Activated T-cell treated with anti-CD3 and anti-CD28 coated beads, Interleukin-2, amount 50 U/mL, for 4 hours (primary cell): ENCODE measurements around the gene ABRACL. TPM values are rescaled to one million over a fixed set of nuclear protein-coding genes. Genes with fewer than 3 reads are reported as not detected.
"Not testable (repeated sequence)": the region's sequence is repeated elsewhere in the genome, so short reads cannot be mapped to it uniquely, and the experiment has no call there.

Source experiments
- ATAC-seq, 2 donors: fragments of 200-7000 bp; cut with Tn5 transposase; one replicate each; pipeline ENCODE4 v1.10.0; 2021
- DNase-seq: peaks from one replicate; pipeline ENCODE4 v3.0.0-alpha.2; 2020
- H3K27me3 Mint-ChIP-seq: one replicate; pipeline ENCODE4 v1.8.0; 2021; ENCODE audit warnings: low read depth, mixed read lengths
- H3K36me3 Mint-ChIP-seq: one replicate; pipeline ENCODE4 v1.8.0; 2022; ENCODE audit warnings: mixed read lengths; ENCODE audit not compliant: insufficient read depth
- H3K4me1 Mint-ChIP-seq: one replicate; pipeline ENCODE4 v1.8.0; 2021; ENCODE audit warnings: low read depth, mixed read lengths
- H3K4me3 Mint-ChIP-seq: one replicate; pipeline ENCODE4 v1.8.0; 2021; ENCODE audit warnings: mild to moderate bottlenecking, moderate library complexity, mixed read lengths
- H3K9me3 Mint-ChIP-seq: one replicate; pipeline ENCODE4 v1.8.0; 2021; ENCODE audit warnings: mixed read lengths
- total RNA-seq, 3 donors: library from RNA; stranded (reverse); gene quantifications; one replicate each; pipeline ENCODE4 v1.2.1, GENCODE V29; 2021

ABRACL gene
- total RNA-seq: 100 to 1,000 TPM; 161 to 191 (median 176) TPM

DNA sequence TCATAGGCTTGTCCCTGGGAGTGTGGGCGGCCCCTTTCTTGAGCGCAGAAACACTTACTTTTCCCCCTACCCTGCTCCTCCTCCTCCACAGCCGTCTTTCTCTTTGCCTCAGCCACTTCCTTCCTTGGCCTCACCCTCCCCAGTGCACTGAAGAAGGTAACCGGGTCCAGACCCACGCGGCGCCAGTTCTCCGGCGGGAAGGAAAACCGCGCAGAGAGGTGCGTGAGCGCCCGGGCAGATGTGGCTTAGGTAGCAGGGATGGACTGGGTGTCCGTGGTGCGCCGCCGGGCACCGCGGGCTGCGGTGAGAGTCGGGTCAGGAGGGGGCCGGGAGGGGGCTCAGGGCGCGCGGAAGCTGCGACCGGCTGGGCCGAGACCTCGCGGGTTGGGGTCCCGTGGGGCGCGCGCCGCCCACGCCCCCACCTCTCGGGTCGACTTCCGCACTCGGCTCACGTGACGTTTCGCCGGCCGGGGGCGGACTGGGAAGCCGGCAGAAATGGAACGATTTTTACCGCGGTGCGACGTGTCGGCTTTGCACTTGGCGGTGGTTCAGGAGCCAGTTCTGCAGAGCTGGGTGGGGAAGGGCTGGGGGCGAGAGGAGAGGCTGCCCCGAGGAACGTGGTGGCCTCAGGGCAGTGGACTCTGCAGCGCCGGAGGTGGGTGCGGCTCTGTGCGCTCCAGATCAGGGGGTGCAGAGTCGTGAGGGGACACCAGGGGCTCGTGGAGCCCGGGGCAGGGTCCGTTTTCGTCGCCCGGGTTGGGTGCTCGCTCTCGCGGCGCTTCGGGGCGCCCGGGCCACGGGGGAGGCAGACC lies at the start of gene ABRACL:
Gene ABRACL (plus strand): TSS at position 88 of the 812 bp plus-strand sequence. CDS start 5,416 bp downstream, outside the sequence.
- no peaks in the 10 kb centered on the region for H3K9me3 Mint-ChIP-seq
- H3K4me3 Mint-ChIP-seq: no peak within 1 kb of the TSS
- H3K36me3 Mint-ChIP-seq: peaks cover 7% of the 10 kb centered on the region
- H3K4me1 Mint-ChIP-seq: peaks cover 25% of the 10 kb centered on the region
- DNase-seq (peak; percentile 75), ATAC-seq (peak; percentile 85 to 88)
- H3K27me3 Mint-ChIP-seq: no peaks in the 10 kb centered on the region

DNA sequence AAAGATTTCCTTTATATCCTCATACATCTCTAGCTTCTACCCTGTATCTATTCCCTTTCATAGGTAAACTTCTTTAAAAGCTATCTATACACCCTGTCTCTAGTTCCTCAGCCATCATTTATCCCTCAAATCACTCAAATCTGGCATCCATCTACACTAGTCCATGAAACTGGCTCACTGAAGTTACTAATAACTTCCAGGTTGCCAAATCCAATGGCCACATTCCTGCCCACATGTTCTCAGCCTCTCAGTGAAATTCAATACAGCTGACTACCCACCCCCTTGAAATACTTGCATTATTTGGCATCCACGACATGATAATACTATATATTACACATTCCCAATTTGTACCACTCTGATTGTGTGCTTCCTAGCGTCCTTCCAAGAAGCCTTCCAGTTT lies 49.2 kb upstream of the ABRACL start:
- H3K4me3 Mint-ChIP-seq: no peak overlapping the region
- peaks cover 42% of the 10 kb centered on the region for H3K4me1 Mint-ChIP-seq
- H3K9me3 Mint-ChIP-seq: no peaks in the 10 kb centered on the region
- H3K27me3 Mint-ChIP-seq: no peaks in the 10 kb centered on the region
- DNase-seq (no peak), ATAC-seq (no peak)
- peaks cover 3% of the 10 kb centered on the region for H3K36me3 Mint-ChIP-seq

DNA sequence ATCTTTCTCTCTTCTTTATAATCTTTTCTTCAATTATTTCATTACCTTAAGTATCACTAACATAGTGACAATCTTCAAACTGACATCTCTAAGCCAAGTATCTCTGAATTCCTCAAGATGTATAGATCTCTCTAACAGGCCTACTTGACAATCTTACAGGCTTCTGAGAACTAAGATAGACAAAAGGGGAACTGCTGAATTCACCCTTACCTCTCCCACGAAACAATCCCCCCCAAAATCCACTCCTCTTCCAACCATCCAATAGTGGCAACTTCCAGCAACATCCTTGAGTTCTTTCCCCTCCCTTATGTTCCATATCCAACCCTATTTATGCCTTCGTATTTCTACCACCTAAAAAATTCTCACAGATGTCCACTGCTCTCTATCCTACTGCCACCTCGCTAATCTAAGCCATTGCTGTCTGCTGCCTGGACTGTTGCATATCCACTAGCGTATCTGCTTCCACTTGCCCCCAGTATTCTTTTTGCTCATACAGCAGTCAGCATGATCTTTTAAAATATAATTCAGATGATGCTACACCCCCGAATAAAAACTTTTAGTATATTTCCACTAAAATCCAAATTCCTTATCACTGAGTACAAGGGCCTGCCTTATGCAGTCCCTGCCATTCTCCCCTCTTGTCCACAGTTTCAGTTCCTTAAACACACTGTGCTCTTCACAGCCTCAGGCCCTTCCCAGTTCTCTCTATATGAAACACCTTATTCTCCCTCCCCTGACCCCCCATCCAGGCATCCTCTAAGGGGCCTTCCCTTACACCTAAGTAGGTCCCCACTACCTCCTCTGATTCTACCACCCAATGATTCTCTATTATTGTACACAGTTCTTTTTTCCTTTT lies 48.5 kb upstream of the ABRACL start:
- H3K27me3 Mint-ChIP-seq: no peaks in the 10 kb centered on the region
- no peak for ATAC-seq
- H3K4me1 Mint-ChIP-seq: peaks cover 36% of the 10 kb centered on the region
- H3K36me3 Mint-ChIP-seq: peaks cover 3% of the 10 kb centered on the region
- H3K4me3 Mint-ChIP-seq: no peak overlapping the region
- DNase-seq: no peak
- H3K9me3 Mint-ChIP-seq: no peaks in the 10 kb centered on the region

GRCh38 chr6:138981416-138981815 lies 47.1 kb upstream of the ABRACL start:
- DNase-seq: no peak
- no peak for ATAC-seq
- no peaks in the 10 kb centered on the region for H3K9me3 Mint-ChIP-seq

DNA sequence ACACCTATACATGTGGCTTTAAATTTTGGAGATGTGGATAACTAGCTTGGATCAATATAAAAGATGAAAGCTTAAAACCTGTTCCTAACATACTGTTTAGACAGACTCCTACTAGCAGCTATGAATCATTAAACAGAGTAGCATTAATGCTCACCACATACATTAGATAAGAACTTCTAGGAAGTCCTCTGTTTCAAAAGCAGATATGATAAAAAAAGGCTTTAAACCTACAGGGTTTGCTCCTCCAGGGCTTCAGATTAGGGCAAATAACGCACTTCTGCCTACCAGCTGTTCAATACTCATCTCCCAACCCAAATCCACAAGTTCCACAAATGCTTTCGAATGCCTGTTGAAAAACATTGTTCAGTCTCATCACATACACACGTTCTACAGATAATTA lies 42.0 kb upstream of the ABRACL start:
- no peak for DNase-seq
- H3K4me1 Mint-ChIP-seq: peaks cover 8% of the 10 kb centered on the region
- no peaks in the 10 kb centered on the region for H3K9me3 Mint-ChIP-seq
- no peak overlapping the region for H3K4me3 Mint-ChIP-seq
- no peaks in the 10 kb centered on the region for H3K27me3 Mint-ChIP-seq
- no peaks in the 10 kb centered on the region for H3K36me3 Mint-ChIP-seq
- peak in 1 of 2 donors; percentile 6 for ATAC-seq

More at GRCh38 chr6:138981416-138981815, 47.1 kb upstream of the ABRACL start:
- Mint-ChIP-seq H3K36me3 (peaks cover 3% of the 10 kb centered on the region), H3K4me3 (no peak overlapping the region), H3K4me1 (peaks cover 27% of the 10 kb centered on the region), H3K27me3 (no peaks in the 10 kb centered on the region)

DNA sequence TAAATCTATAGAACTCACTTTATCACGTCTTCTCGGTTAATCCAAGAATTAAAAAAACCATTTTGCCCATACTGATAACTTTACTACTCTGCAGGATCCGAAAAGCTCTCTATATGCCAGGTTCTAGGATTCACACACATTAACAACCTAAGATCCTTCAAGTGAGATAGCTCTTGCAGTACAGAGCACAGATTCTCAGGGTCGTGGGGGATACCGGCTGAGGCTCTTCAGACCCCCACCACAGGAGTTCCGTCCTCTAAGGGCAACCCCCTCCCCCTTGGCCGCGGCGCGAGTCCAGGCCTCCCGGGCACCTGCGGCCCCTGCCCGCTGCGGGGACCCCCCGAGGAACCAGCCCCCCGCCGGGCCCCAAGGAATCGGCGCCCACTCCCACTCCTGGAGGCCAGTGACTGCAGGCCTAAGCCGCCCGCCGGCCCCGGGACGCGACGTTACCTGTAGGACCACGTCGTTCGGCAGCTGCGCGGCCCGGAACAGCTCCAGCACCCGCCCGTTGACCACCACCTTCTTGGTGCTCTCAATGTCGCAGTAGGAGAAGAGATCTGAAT lies 41.4 kb upstream of the ABRACL start:
- no peaks in the 10 kb centered on the region for H3K9me3 Mint-ChIP-seq
- no peak for DNase-seq
- H3K4me1 Mint-ChIP-seq: peaks cover 8% of the 10 kb centered on the region
- H3K4me3 Mint-ChIP-seq: no peak overlapping the region
- no peaks in the 10 kb centered on the region for H3K27me3 Mint-ChIP-seq
- ATAC-seq: no peak
- no peaks in the 10 kb centered on the region for H3K36me3 Mint-ChIP-seq

GRCh38 chr6:138987643-138988468 lies 40.7 kb upstream of the ABRACL start, which contains the start of gene REPS1:
Gene REPS1, minus strand, starts transcription at chr6:138988253. Its CDS starts 571 bp downstream, at chr6:138987682.
- DNase-seq: peak; percentile 93
- H3K36me3 Mint-ChIP-seq: no peaks in the 10 kb centered on the region

GRCh38 chr6:138988469-138988834 lies 40.1 kb upstream of the ABRACL start:
- DNase-seq (peak; percentile 9), ATAC-seq (peak; percentile 3 to 16)
- Mint-ChIP-seq H3K36me3 (no peaks in the 10 kb centered on the region), H3K27me3 (no peaks in the 10 kb centered on the region), H3K4me1 (peaks cover 8% of the 10 kb centered on the region), H3K4me3 (peak overlapping the region; percentile 91), H3K9me3 (no peaks in the 10 kb centered on the region)

More at GRCh38 chr6:138987643-138988468, 40.7 kb upstream of the ABRACL start, which contains the start of gene REPS1:
- peaks cover 8% of the 10 kb centered on the region for H3K4me1 Mint-ChIP-seq
- peak within 1 kb of the TSS; percentile 91 for H3K4me3 Mint-ChIP-seq
- no peaks in the 10 kb centered on the region for H3K9me3 Mint-ChIP-seq
- H3K27me3 Mint-ChIP-seq: no peaks in the 10 kb centered on the region
- peak; percentile 95 to 96 for ATAC-seq

GRCh38 chr6:138989098-138989983 lies 39.2 kb upstream of the ABRACL start:
- peak overlapping the region; percentile 91 for H3K4me3 Mint-ChIP-seq
- H3K9me3 Mint-ChIP-seq: no peaks in the 10 kb centered on the region
- H3K27me3 Mint-ChIP-seq: no peaks in the 10 kb centered on the region

GRCh38 chr6:138991206-138991605 lies 37.3 kb upstream of the ABRACL start:
- Mint-ChIP-seq H3K4me3 (no peak overlapping the region), H3K9me3 (no peaks in the 10 kb centered on the region), H3K4me1 (peaks cover 8% of the 10 kb centered on the region), H3K36me3 (no peaks in the 10 kb centered on the region), H3K27me3 (no peaks in the 10 kb centered on the region)
- ATAC-seq (no peak), DNase-seq (no peak)

More at GRCh38 chr6:138989098-138989983, 39.2 kb upstream of the ABRACL start:
- DNase-seq (no peak), ATAC-seq (no peak)
- Mint-ChIP-seq H3K4me1 (peaks cover 8% of the 10 kb centered on the region), H3K36me3 (no peaks in the 10 kb centered on the region)

GRCh38 chr6:138992965-138993364 lies 35.6 kb upstream of the ABRACL start:
- not testable (repeated sequence) for DNase-seq, H3K4me1 Mint-ChIP-seq, H3K36me3 Mint-ChIP-seq, H3K4me3 Mint-ChIP-seq, H3K9me3 Mint-ChIP-seq, H3K27me3 Mint-ChIP-seq, ATAC-seq

- not testable (repeated sequence) for H3K9me3 Mint-ChIP-seq, H3K27me3 Mint-ChIP-seq, DNase-seq, H3K4me1 Mint-ChIP-seq, ATAC-seq, H3K36me3 Mint-ChIP-seq, H3K4me3 Mint-ChIP-seq
These were observed 35.1 kb upstream of the ABRACL start for GRCh38 chr6:138993410-138993809.

GRCh38 chr6:138996524-138996923 lies 32.0 kb upstream of the ABRACL start:
- Mint-ChIP-seq H3K36me3 (no peaks in the 10 kb centered on the region), H3K9me3 (no peaks in the 10 kb centered on the region), H3K4me3 (no peak overlapping the region), H3K27me3 (no peaks in the 10 kb centered on the region), H3K4me1 (no peaks in the 10 kb centered on the region)
- no peak for ATAC-seq
- no peak for DNase-seq
